K562 (cell line): Measurements from ENCODE around the gene CEP85L. TPM values are rescaled to one million over a fixed set of nuclear protein-coding genes. Genes with fewer than 3 reads are reported as not detected.
A peak's percentile ranks its signal among the peaks of the same experiment; 100 is the strongest.

Experiments used
- BHLHE40 ChIP-seq: IDR thresholded peaks from 2 replicates; pipeline ENCODE4 v1.6.1; 2011; ENCODE audit warnings: low read length, improper control_type of control experiment
- HOXB6 ChIP-seq: fragments of 250-450 bp; sonication (Bioruptor Pico); IDR thresholded peaks from 2 replicates; pipeline ENCODE4 v1.5.1; 2022; ENCODE audit warnings: mild to moderate bottlenecking, borderline replicate concordance
- IRF2 ChIP-seq: sonication (generic); formaldehyde crosslinking; IDR thresholded peaks from 2 replicates; pipeline ENCODE4 v1.8.1; 2022; ENCODE audit warnings: mild to moderate bottlenecking, missing genetic modification reagents
- KLF13 ChIP-seq: fragments of 450-650 bp; IDR thresholded peaks from 2 replicates; pipeline ENCODE4 v1.6.1; 2016; ENCODE audit warnings: missing genetic modification characterization, low read depth, mild to moderate bottlenecking, missing compliant biosample characterization, moderate library complexity, borderline replicate concordance
- MIER1 ChIP-seq: fragments of 450-650 bp; IDR thresholded peaks from 2 replicates; pipeline ENCODE4 v1.6.1; 2016; ENCODE audit warnings: antibody characterized with exemption, mild to moderate bottlenecking, low read depth
- NFIC ChIP-seq: fragments of 450-650 bp; IDR thresholded peaks from 2 replicates; pipeline ENCODE4 v1.6.1; 2017; ENCODE audit warnings: mild to moderate bottlenecking, inconsistent platforms
- PML ChIP-seq: IDR thresholded peaks from 2 replicates; pipeline ENCODE4 v1.6.1; 2012; ENCODE audit warnings: low read length, inconsistent platforms
- POLR2H ChIP-seq: IDR thresholded peaks from 2 replicates; pipeline ENCODE4 v1.6.1; 2016; ENCODE audit warnings: missing genetic modification characterization, low read depth, mild to moderate bottlenecking, control low read depth, missing compliant biosample characterization, moderate library complexity
- RBBP5 ChIP-seq: fragments of 200-600 bp; sonication (generic); IDR thresholded peaks from 2 replicates; pipeline ENCODE4 v1.6.1; 2012; ENCODE audit warnings: borderline replicate concordance, mild to moderate bottlenecking, low read length, control low read depth, inconsistent platforms; ENCODE audit not compliant: insufficient read depth, poor library complexity, severe bottlenecking
- SOX6 ChIP-seq: fragments of 450-650 bp; IDR thresholded peaks from 2 replicates; pipeline ENCODE4 v1.6.1; 2014; ENCODE audit warnings: mild to moderate bottlenecking
- TEAD2 ChIP-seq: fragments of 450-650 bp; IDR thresholded peaks from 2 replicates; pipeline ENCODE4 v1.6.1; 2016; ENCODE audit warnings: missing genetic modification characterization, control low read depth, missing compliant biosample characterization
- XRCC5 ChIP-seq: fragments of 200-400 bp; formaldehyde crosslinking; IDR thresholded peaks from 2 replicates; pipeline ENCODE4 v1.6.1; 2017; ENCODE audit warnings: low read depth, mild to moderate bottlenecking, low read length
- ZBTB1 ChIP-seq: sonication (generic); formaldehyde crosslinking; IDR thresholded peaks from 2 replicates; pipeline ENCODE4 v1.8.1; 2023; ENCODE audit warnings: missing genetic modification reagents, low read depth, mild to moderate bottlenecking, borderline replicate concordance
- ZNF589 ChIP-seq: fragments of 200-800 bp; sonication (Bioruptor generic); IDR thresholded peaks from 2 replicates; pipeline ENCODE4 v1.6.1; 2016; ENCODE audit warnings: low read depth, missing genetic modification characterization, missing compliant biosample characterization
- polyA plus RNA-seq, 8 experiments: library from polyadenylated mRNA; depleted of rRNA in 4 of 8; stranded (reverse) in 5 of 8; unstranded in 3 of 8; fragments of >200 nt; fragmentation: Nextera tagmentation in 2 of 8; fragmentation: Illumina TruSeq in 1 of 8; extraction: Ambion mirVana in 2 of 8; extraction: Trizol in 1 of 8; gene quantifications; 2 replicates each; pipeline versions ENCODE4 v1.2.1 to v1.2.3, GENCODE V29; 2011 to 2014; ENCODE audit warnings: inconsistent platforms in 1 of 8, missing spikeins in 1 of 8
- total RNA-seq, 7 experiments: library from RNA; depleted of rRNA in 6 of 7; stranded (reverse); fragments of >200 nt in 6 of 7; fragmentation: Illumina TruSeq in 2 of 7; extraction: Trizol in 2 of 7; gene quantifications; 2 replicates each; pipeline versions ENCODE4 v1.2.1 to v1.2.3, GENCODE V29; 2011 to 2021; ENCODE audit warnings: low replicate concordance in 1 of 7
- TF ChIP-seq, protein P1 (sequence below): fragments of 250-450 bp; sonication (Bioruptor Pico); IDR thresholded peaks from 2 replicates; pipeline ENCODE4 v1.5.0; 2020; ENCODE audit warnings: mild to moderate bottlenecking
- TF ChIP-seq, protein P2 (sequence below): sonication (generic); formaldehyde crosslinking; IDR thresholded peaks from 2 replicates; pipeline ENCODE4 v1.8.0; 2022; ENCODE audit warnings: mild to moderate bottlenecking, low read depth, missing genetic modification reagents
- TF ChIP-seq, protein P3 (sequence below): fragments of 250-450 bp; sonication (Bioruptor Pico); IDR thresholded peaks from 2 replicates; pipeline ENCODE4 v1.4.0; 2020
- TF ChIP-seq, protein P4 (sequence below), 2 experiments: fragments of 450-650 bp in 1 of 2; sonication (generic) in 1 of 2; formaldehyde crosslinking in 1 of 2; IDR thresholded peaks in 1 of 2; conservative IDR thresholded peaks in 1 of 2; 2 replicates each; pipeline versions ENCODE4 v1.6.1 to v1.8.1; 2016 to 2023; ENCODE audit warnings: mild to moderate bottlenecking in 2 of 2, moderate library complexity in 2 of 2, inconsistent platforms in 1 of 2, missing genetic modification reagents in 1 of 2
- TF ChIP-seq, protein P5 (sequence below): sonication (generic); formaldehyde crosslinking; IDR thresholded peaks from 2 replicates; pipeline ENCODE4 v1.8.1; 2023; ENCODE audit warnings: mild to moderate bottlenecking, missing genetic modification reagents, moderate library complexity
- TF ChIP-seq, protein P6 (sequence below): fragments of 450-650 bp; conservative IDR thresholded peaks from 2 replicates; pipeline ENCODE4 v1.6.1; 2016; ENCODE audit warnings: missing genetic modification characterization, low read depth, mild to moderate bottlenecking, missing compliant biosample characterization, moderate library complexity

CEP85L gene
- total and polyA plus RNA-seq, 9 of the 15 experiments (the other 6 are each of a cell fraction or from before 2014, with no cell fraction given) = 4.5 to 15.8 (median 8.3) TPM

DNA sequence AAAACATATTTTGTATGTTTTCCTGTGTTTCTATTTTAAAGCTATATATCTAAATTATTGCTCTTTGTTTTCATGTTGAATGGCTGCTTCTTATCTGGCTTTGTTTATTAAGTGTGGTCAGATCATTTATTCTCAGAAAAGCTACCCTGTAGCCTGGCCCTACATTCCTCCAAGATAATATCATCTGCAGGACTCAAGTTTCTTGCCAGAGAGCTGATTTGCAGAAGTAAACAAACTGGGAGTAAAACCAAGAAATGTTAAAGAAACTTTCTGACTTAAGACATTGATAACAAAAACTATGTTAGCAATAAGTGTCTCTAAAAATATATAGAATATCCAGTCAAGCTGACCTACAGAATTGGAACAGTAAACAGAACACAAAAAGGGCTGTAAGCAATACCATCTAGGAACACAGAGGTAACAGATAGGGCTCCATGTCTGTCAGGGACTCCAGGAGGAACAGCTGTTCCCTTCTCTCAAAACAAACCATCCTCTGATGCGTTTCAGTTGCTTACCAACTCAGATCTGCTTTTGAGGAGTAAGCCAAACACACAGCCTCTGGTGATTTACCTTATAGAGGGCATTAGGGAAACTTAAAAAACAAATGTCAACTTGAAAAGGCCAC, 17.5 kb upstream of the CEP85L start (continued):
- TF ChIP-seq PML (no peak), KLF13 (tag) (no peak), SOX6 (peak; percentile 91; the same call in 1 of the 2 replicates), ZNF589 (CRISPR knock-in tag) (no peak), MIER1 (no peak), IRF2 (CRISPR knock-in tag) (no peak), RBBP5 (peak; percentile 59), ZBTB1 (CRISPR knock-in tag) (no peak), TEAD2 (tag) (peak; percentile 54; the same call in 1 of the 2 replicates), XRCC5 (no peak), NFIC (no peak), POLR2H (tag) (0 out of 2 replicates have a peak, but pooled peaks have one; percentile 34), HOXB6 (no peak), BHLHE40 (no peak)
- TF ChIP-seq, protein P1, sequence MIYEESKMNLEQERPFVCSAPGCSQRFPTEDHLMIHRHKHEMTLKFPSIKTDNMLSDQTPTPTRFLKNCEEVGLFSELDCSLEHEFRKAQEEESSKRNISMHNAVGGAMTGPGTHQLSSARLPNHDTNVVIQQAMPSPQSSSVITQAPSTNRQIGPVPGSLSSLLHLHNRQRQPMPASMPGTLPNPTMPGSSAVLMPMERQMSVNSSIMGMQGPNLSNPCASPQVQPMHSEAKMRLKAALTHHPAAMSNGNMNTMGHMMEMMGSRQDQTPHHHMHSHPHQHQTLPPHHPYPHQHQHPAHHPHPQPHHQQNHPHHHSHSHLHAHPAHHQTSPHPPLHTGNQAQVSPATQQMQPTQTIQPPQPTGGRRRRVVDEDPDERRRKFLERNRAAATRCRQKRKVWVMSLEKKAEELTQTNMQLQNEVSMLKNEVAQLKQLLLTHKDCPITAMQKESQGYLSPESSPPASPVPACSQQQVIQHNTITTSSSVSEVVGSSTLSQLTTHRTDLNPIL = no peak
- TF ChIP-seq, protein P2, sequence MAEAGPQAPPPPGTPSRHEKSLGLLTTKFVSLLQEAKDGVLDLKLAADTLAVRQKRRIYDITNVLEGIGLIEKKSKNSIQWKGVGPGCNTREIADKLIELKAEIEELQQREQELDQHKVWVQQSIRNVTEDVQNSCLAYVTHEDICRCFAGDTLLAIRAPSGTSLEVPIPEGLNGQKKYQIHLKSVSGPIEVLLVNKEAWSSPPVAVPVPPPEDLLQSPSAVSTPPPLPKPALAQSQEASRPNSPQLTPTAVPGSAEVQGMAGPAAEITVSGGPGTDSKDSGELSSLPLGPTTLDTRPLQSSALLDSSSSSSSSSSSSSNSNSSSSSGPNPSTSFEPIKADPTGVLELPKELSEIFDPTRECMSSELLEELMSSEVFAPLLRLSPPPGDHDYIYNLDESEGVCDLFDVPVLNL (CRISPR knock-in tag) = no peak
- TF ChIP-seq, protein P3, sequence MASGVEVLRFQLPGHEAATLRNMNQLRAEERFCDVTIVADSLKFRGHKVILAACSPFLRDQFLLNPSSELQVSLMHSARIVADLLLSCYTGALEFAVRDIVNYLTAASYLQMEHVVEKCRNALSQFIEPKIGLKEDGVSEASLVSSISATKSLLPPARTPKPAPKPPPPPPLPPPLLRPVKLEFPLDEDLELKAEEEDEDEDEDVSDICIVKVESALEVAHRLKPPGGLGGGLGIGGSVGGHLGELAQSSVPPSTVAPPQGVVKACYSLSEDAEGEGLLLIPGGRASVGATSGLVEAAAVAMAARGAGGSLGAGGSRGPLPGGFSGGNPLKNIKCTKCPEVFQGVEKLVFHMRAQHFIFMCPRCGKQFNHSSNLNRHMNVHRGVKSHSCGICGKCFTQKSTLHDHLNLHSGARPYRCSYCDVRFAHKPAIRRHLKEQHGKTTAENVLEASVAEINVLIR (CRISPR knock-in tag) = no peak
- TF ChIP-seq, protein P4, sequence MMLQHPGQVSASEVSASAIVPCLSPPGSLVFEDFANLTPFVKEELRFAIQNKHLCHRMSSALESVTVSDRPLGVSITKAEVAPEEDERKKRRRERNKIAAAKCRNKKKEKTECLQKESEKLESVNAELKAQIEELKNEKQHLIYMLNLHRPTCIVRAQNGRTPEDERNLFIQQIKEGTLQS (IDR thresholded peaks at IDR 0.05) = no peak
- TF ChIP-seq, protein P4 (CRISPR knock-in tag; conservative IDR thresholded peaks at IDR 0.05) = no peak
- TF ChIP-seq, protein P5, sequence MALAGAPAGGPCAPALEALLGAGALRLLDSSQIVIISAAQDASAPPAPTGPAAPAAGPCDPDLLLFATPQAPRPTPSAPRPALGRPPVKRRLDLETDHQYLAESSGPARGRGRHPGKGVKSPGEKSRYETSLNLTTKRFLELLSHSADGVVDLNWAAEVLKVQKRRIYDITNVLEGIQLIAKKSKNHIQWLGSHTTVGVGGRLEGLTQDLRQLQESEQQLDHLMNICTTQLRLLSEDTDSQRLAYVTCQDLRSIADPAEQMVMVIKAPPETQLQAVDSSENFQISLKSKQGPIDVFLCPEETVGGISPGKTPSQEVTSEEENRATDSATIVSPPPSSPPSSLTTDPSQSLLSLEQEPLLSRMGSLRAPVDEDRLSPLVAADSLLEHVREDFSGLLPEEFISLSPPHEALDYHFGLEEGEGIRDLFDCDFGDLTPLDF (CRISPR knock-in tag) = no peak
- TF ChIP-seq, protein P6, sequence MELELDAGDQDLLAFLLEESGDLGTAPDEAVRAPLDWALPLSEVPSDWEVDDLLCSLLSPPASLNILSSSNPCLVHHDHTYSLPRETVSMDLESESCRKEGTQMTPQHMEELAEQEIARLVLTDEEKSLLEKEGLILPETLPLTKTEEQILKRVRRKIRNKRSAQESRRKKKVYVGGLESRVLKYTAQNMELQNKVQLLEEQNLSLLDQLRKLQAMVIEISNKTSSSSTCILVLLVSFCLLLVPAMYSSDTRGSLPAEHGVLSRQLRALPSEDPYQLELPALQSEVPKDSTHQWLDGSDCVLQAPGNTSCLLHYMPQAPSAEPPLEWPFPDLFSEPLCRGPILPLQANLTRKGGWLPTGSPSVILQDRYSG = no peak
